B cell (primary cell): Measurements from ENCODE around the gene ZBTB46.

Source experiments
- CTCF ChIP-seq: fragments of 200-600 bp; IDR thresholded peaks from one replicate; pipeline ENCODE4 v1.8.0; 2022; ENCODE audit warnings: antibody characterized with exemption, mild to moderate bottlenecking
- EZH2 ChIP-seq: IDR thresholded peaks from 2 replicates; pipeline ENCODE4 v1.6.1; 2012; ENCODE audit warnings: borderline replicate concordance, low read depth, mild to moderate bottlenecking, moderate library complexity, low read length; ENCODE audit not compliant: insufficient read depth, poor library complexity, severe bottlenecking

- no peak for TF ChIP-seq EZH2
- no peak for TF ChIP-seq CTCF
These were observed 137.1 kb downstream of the ZBTB46 start for GRCh38 chr20:63693733-63694583.
